GM21737 (cell line): ENCODE data around the gene TMEM59L.
"Not testable (repeated sequence)": the region's sequence is repeated elsewhere in the genome, so short reads cannot be mapped to it uniquely, and the experiment has no call there.

Experiments
- ATAC-seq: cut with Tn5 transposase; IDR thresholded peaks from one replicate; pipeline ENCODE4 v1.9.1; 2021; ENCODE audit warnings: mild to moderate bottlenecking, moderate library complexity; ENCODE audit not compliant: unreplicated experiment

Gene TMEM59L

GRCh38 chr19:18612772-18613588 lies at the start of gene TMEM59L:
TSS of gene TMEM59L (plus strand) at chr19:18612870. CDS start at chr19:18612959, 89 bp downstream.
- no peak for ATAC-seq

- no peak for ATAC-seq
These were observed 45.7 kb upstream of the TMEM59L start for GRCh38 chr19:18566953-18567352.

GRCh38 chr19:18568367-18568766 lies 44.3 kb upstream of the TMEM59L start:
- ATAC-seq = no peak

GRCh38 chr19:18571564-18572344 lies 40.9 kb upstream of the TMEM59L start, which contains the start of gene UBA52:
TSS of gene UBA52 (plus strand) at chr19:18571857. CDS start at chr19:18573301, 1,444 bp downstream.
- peak; percentile 78 for ATAC-seq

GRCh38 chr19:18574691-18575291 lies 37.9 kb upstream of the TMEM59L start:
- ATAC-seq = no peak

- no peak for ATAC-seq
These were observed 36.3 kb upstream of the TMEM59L start for GRCh38 chr19:18576383-18576782.

- ATAC-seq = no peak
These were observed 35.2 kb upstream of the TMEM59L start for GRCh38 chr19:18577365-18577914.

GRCh38 chr19:18580311-18580710 lies 32.4 kb upstream of the TMEM59L start:
- ATAC-seq = no peak

GRCh38 chr19:18586306-18586705 lies 26.4 kb upstream of the TMEM59L start:
- no peak for ATAC-seq

GRCh38 chr19:18587561-18587960 lies 25.1 kb upstream of the TMEM59L start:
- ATAC-seq = no peak

GRCh38 chr19:18587962-18588610 lies 24.6 kb upstream of the TMEM59L start:
- no peak for ATAC-seq

- peak; percentile 72 for ATAC-seq
These were observed 23.9 kb upstream of the TMEM59L start, which contains the start of gene REX1BD for GRCh38 chr19:18588611-18589379. TSS of gene REX1BD (plus strand) at chr19:18588798. CDS start at chr19:18588802, 4 bp downstream.

GRCh38 chr19:18589380-18590272 lies 23.0 kb upstream of the TMEM59L start:
- peak; percentile 39 for ATAC-seq

- ATAC-seq = no peak
These were observed 22.1 kb upstream of the TMEM59L start for GRCh38 chr19:18590273-18591272.

- ATAC-seq = no peak
These were observed 20.8 kb upstream of the TMEM59L start for GRCh38 chr19:18591735-18592385.

GRCh38 chr19:18592732-18593131 lies 19.9 kb upstream of the TMEM59L start:
- ATAC-seq = not testable (repeated sequence)
